ENCODE measurements around the gene STEAP4. TPM values are rescaled to one million over a fixed set of nuclear protein-coding genes. Genes with fewer than 3 reads are reported as not detected.

STEAP4 gene
- total RNA-seq, 1 experiment from 2014 or later = 0.17 TPM

GRCh38 chr7:88243345-88243909, 63.3 kb downstream of the STEAP4 start:
- Mint-ChIP-seq H3K4me1 (peaks cover 5% of the 10 kb centered on the region), H3K36me3 (no peaks in the 10 kb centered on the region), H3K4me3 (no peak overlapping the region), H3K27ac (no peak overlapping the region), H3K27me3 (ENCODE audit: low read depth) (no peaks in the 10 kb centered on the region), H3K9me3 (no peaks in the 10 kb centered on the region)
- CTCF ChIA-PET = interaction anchor here (0.5 to 2.8 kb wide), 38 partner anchors 11 to 1378 kb away, joined by 3 to 25 read pairs (median 4); partner anchors contain the start of genes SRI, STEAP4 and ZNF804B
- ATAC-seq = peak; percentile 92
- no peak for DNase-seq (ENCODE audit: low spot score)
- TF ChIP-seq CTCF (IDR thresholded peaks at IDR 0.05) (peak; percentile 60), TEAD1 (CRISPR knock-in tag; IDR thresholded peaks at IDR 0.05) (no peak), CREM (CRISPR knock-in tag; IDR thresholded peaks at IDR 0.05) (no peak)
- POLR2A ChIA-PET = interaction anchor here (0.5 to 0.7 kb wide), 3 partner anchors 23 to 621 kb away, joined by 3 to 4 read pairs (median 3); no protein-coding TSS in a partner anchor

GRCh38 chr7:88239852-88240251, 66.8 kb downstream of the STEAP4 start:
- Mint-ChIP-seq H3K9me3 (no peaks in the 10 kb centered on the region), H3K36me3 (no peaks in the 10 kb centered on the region), H3K4me1 (peaks cover 12% of the 10 kb centered on the region), H3K27me3 (ENCODE audit: low read depth) (no peaks in the 10 kb centered on the region), H3K27ac (no peak overlapping the region), H3K4me3 (no peak overlapping the region)
- no peak for ATAC-seq
- ChIA-PET POLR2A (no interaction called here), CTCF (no interaction called here)
- DNase-seq (ENCODE audit: low spot score) = no peak
- TF ChIP-seq ZNF138 (CRISPR knock-in tag; conservative IDR thresholded peaks at IDR 0.05) = no peak
- no peak for TF ChIP-seq STAT6 (CRISPR knock-in tag; conservative IDR thresholded peaks at IDR 0.05; ENCODE audit: low read depth)
- TF ChIP-seq ELF4 (CRISPR knock-in tag; IDR thresholded peaks at IDR 0.05; ENCODE audit: low read depth) = no peak
- TF ChIP-seq, protein P1, sequence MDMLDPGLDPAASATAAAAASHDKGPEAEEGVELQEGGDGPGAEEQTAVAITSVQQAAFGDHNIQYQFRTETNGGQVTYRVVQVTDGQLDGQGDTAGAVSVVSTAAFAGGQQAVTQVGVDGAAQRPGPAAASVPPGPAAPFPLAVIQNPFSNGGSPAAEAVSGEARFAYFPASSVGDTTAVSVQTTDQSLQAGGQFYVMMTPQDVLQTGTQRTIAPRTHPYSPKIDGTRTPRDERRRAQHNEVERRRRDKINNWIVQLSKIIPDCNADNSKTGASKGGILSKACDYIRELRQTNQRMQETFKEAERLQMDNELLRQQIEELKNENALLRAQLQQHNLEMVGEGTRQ (CRISPR knock-in tag; IDR thresholded peaks at IDR 0.05) = no peak

DNA sequence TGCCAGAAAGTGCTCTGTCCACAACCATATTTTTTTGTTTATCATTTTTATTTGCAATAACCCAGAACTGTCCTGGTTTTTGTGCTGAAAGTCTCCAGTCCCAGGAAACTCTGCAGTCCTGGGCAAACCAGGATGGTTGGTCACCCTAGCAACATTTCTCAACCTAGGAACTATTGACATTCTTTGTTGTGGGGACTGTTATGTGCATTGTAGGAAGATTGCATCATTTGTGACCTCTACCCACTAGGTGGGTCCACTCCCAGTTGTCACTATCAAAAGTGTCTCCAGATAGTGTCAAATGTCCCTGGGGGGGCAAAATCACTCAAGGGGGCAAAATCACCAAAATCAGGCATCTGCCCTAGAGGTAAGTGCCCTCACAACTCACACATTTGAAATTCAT, 72.9 kb downstream of the STEAP4 start:
- Mint-ChIP-seq H3K27ac (no peak overlapping the region), H3K4me3 (no peak overlapping the region), H3K36me3 (no peaks in the 10 kb centered on the region), H3K4me1 (peaks cover 7% of the 10 kb centered on the region), H3K27me3 (ENCODE audit: low read depth) (no peaks in the 10 kb centered on the region), H3K9me3 (no peaks in the 10 kb centered on the region; the same call in 1 of the 2 replicates)
- TF ChIP-seq CREM (CRISPR knock-in tag; IDR thresholded peaks at IDR 0.05) (no peak), GABPB1 (CRISPR knock-in tag; IDR thresholded peaks at IDR 0.05) (peak; percentile 97)
- no peak for ATAC-seq
- no peak for DNase-seq (ENCODE audit: low spot score)
- ChIA-PET POLR2A (no interaction called here), CTCF (no interaction called here)

GRCh38 chr7:88230646-88231045, 76.0 kb downstream of the STEAP4 start:
- peaks cover 2% of the 10 kb centered on the region for H3K4me1 Mint-ChIP-seq
- H3K4me3 Mint-ChIP-seq = no peak overlapping the region
- ATAC-seq (no peak), DNase-seq (ENCODE audit: low spot score) (no peak)
- TF ChIP-seq PREB (CRISPR knock-in tag; IDR thresholded peaks at IDR 0.05; ENCODE audit: borderline replicate concordance) (no peak), ZNF317 (CRISPR knock-in tag; IDR thresholded peaks at IDR 0.05; ENCODE audit: borderline replicate concordance, low read depth) (no peak), NFYB (CRISPR knock-in tag; conservative IDR thresholded peaks at IDR 0.05; ENCODE audit: low read depth) (no peak), SOX15 (CRISPR knock-in tag; IDR thresholded peaks at IDR 0.05) (no peak)
- TF ChIP-seq, protein P2, sequence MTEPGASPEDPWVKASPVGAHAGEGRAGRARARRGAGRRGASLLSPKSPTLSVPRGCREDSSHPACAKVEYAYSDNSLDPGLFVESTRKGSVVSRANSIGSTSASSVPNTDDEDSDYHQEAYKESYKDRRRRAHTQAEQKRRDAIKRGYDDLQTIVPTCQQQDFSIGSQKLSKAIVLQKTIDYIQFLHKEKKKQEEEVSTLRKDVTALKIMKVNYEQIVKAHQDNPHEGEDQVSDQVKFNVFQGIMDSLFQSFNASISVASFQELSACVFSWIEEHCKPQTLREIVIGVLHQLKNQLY (CRISPR knock-in tag; IDR thresholded peaks at IDR 0.05) = no peak
- TF ChIP-seq, protein P3, sequence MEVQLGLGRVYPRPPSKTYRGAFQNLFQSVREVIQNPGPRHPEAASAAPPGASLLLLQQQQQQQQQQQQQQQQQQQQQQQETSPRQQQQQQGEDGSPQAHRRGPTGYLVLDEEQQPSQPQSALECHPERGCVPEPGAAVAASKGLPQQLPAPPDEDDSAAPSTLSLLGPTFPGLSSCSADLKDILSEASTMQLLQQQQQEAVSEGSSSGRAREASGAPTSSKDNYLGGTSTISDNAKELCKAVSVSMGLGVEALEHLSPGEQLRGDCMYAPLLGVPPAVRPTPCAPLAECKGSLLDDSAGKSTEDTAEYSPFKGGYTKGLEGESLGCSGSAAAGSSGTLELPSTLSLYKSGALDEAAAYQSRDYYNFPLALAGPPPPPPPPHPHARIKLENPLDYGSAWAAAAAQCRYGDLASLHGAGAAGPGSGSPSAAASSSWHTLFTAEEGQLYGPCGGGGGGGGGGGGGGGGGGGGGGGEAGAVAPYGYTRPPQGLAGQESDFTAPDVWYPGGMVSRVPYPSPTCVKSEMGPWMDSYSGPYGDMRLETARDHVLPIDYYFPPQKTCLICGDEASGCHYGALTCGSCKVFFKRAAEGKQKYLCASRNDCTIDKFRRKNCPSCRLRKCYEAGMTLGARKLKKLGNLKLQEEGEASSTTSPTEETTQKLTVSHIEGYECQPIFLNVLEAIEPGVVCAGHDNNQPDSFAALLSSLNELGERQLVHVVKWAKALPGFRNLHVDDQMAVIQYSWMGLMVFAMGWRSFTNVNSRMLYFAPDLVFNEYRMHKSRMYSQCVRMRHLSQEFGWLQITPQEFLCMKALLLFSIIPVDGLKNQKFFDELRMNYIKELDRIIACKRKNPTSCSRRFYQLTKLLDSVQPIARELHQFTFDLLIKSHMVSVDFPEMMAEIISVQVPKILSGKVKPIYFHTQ (CRISPR knock-in tag; IDR thresholded peaks at IDR 0.05) = no peak
- no peaks in the 10 kb centered on the region; the same call in 1 of the 2 replicates for H3K9me3 Mint-ChIP-seq
- H3K27me3 Mint-ChIP-seq (ENCODE audit: low read depth) = no peaks in the 10 kb centered on the region
- ChIA-PET POLR2A (no interaction called here), CTCF (no interaction called here)
- H3K27ac Mint-ChIP-seq = no peak overlapping the region
- H3K36me3 Mint-ChIP-seq = no peaks in the 10 kb centered on the region
